Effector memory CD8-positive, alpha-beta T cell (primary cell): Measurements from ENCODE around the gene CRISPLD2.

Experiments
- ATAC-seq: fragments of 150-1000 bp; cut with Tn5 transposase; replicated peaks from 2 replicates; pipeline ENCODE4 v1.10.0; 2021; ENCODE audit warnings: mild to moderate bottlenecking, moderate library complexity
- DNase-seq, 3 experiments: peaks; one replicate each; pipeline ENCODE4 v3.0.0; 2021
- H3K27ac Mint-ChIP-seq, 2 donors: one replicate each; pipeline ENCODE4 v1.8.0; 2022; ENCODE audit warnings: mild to moderate bottlenecking in 2 of 2, mixed read lengths in 2 of 2, moderate library complexity in 2 of 2
- H3K27me3 Mint-ChIP-seq, 2 donors: one replicate each; pipeline ENCODE4 v1.8.0; 2022; ENCODE audit warnings: mixed read lengths in 2 of 2
- H3K36me3 Mint-ChIP-seq: one replicate; pipeline ENCODE4 v1.8.0; 2022; ENCODE audit warnings: mild to moderate bottlenecking, moderate library complexity, mixed read lengths; ENCODE audit not compliant: insufficient read depth
- H3K4me1 Mint-ChIP-seq, 2 donors: one replicate each; pipeline ENCODE4 v1.8.0; 2022; ENCODE audit warnings: low read depth in 2 of 2, mixed read lengths in 2 of 2
- H3K4me3 Mint-ChIP-seq, 2 donors: one replicate each; pipeline ENCODE4 v1.8.0; 2022; ENCODE audit warnings: mild to moderate bottlenecking in 2 of 2, mixed read lengths in 2 of 2, moderate library complexity in 2 of 2
- H3K9me3 Mint-ChIP-seq, 2 donors: one replicate each; pipeline ENCODE4 v1.8.0; 2022; ENCODE audit warnings: mixed read lengths in 2 of 2

Gene CRISPLD2

GRCh38 chr16:84898447-84898846, 78.7 kb downstream of the CRISPLD2 start:
- Mint-ChIP-seq H3K9me3 (no peaks in the 10 kb centered on the region), H3K36me3 (no peaks in the 10 kb centered on the region), H3K4me1 (peaks cover 0 to 9% of the 10 kb centered on the region in 2 donors), H3K27ac (no peak overlapping the region), H3K27me3 (peaks cover 31 to 35% of the 10 kb centered on the region in 2 donors), H3K4me3 (no peak overlapping the region)
- no peak for DNase-seq
- no peak for ATAC-seq

- DNase-seq, result no peak
- peaks cover 0 to 7% of the 10 kb centered on the region in 2 donors for H3K4me1 Mint-ChIP-seq
- H3K9me3 Mint-ChIP-seq, result no peaks in the 10 kb centered on the region
- H3K27ac Mint-ChIP-seq, result no peak overlapping the region
- no peaks in the 10 kb centered on the region for H3K36me3 Mint-ChIP-seq
- no peak for ATAC-seq
- H3K27me3 Mint-ChIP-seq, result peaks cover 22 to 26% of the 10 kb centered on the region in 2 donors
- H3K4me3 Mint-ChIP-seq, result no peak overlapping the region
Measured at GRCh38 chr16:84899414-84899813, 79.6 kb downstream of the CRISPLD2 start.

- DNase-seq, result no peak
- H3K4me1 Mint-ChIP-seq, result no peaks in the 10 kb centered on the region
- no peak overlapping the region for H3K27ac Mint-ChIP-seq
- H3K27me3 Mint-ChIP-seq, result peaks cover 9 to 16% of the 10 kb centered on the region in 2 donors
- H3K4me3 Mint-ChIP-seq, result no peak overlapping the region
- no peaks in the 10 kb centered on the region for H3K9me3 Mint-ChIP-seq
- H3K36me3 Mint-ChIP-seq, result no peaks in the 10 kb centered on the region
- ATAC-seq, result no peak
Measured at GRCh38 chr16:84905965-84906460, 86.2 kb downstream of the CRISPLD2 start.

GRCh38 chr16:84907051-84907450, 87.3 kb downstream of the CRISPLD2 start:
- Mint-ChIP-seq H3K36me3 (no peaks in the 10 kb centered on the region), H3K4me3 (no peak overlapping the region), H3K4me1 (no peaks in the 10 kb centered on the region), H3K27me3 (peaks cover 14 to 20% of the 10 kb centered on the region in 2 donors), H3K27ac (no peak overlapping the region), H3K9me3 (no peaks in the 10 kb centered on the region)
- DNase-seq (no peak), ATAC-seq (no peak)

- DNase-seq (no peak), ATAC-seq (no peak)
- Mint-ChIP-seq H3K27me3 (peaks cover 19 to 24% of the 10 kb centered on the region in 2 donors), H3K4me1 (no peaks in the 10 kb centered on the region), H3K27ac (no peak overlapping the region), H3K36me3 (no peaks in the 10 kb centered on the region), H3K4me3 (no peak overlapping the region), H3K9me3 (no peaks in the 10 kb centered on the region)
Measured at GRCh38 chr16:84907575-84907974, 87.8 kb downstream of the CRISPLD2 start.

GRCh38 chr16:84909476-84910085, 89.8 kb downstream of the CRISPLD2 start:
- H3K27ac Mint-ChIP-seq, result no peak overlapping the region
- no peak for ATAC-seq
- H3K4me1 Mint-ChIP-seq, result no peaks in the 10 kb centered on the region
- H3K9me3 Mint-ChIP-seq, result no peaks in the 10 kb centered on the region
- H3K4me3 Mint-ChIP-seq, result no peak overlapping the region
- DNase-seq, result no peak
- H3K36me3 Mint-ChIP-seq, result no peaks in the 10 kb centered on the region
- H3K27me3 Mint-ChIP-seq, result peaks cover 35 to 44% of the 10 kb centered on the region in 2 donors

- ATAC-seq (no peak), DNase-seq (no peak)
- Mint-ChIP-seq H3K27me3 (peaks cover 50 to 53% of the 10 kb centered on the region in 2 donors), H3K9me3 (no peaks in the 10 kb centered on the region), H3K27ac (no peak overlapping the region), H3K36me3 (no peaks in the 10 kb centered on the region), H3K4me3 (no peak overlapping the region), H3K4me1 (peaks cover 0 to 2% of the 10 kb centered on the region in 2 donors)
Measured at GRCh38 chr16:84911486-84912216, 91.9 kb downstream of the CRISPLD2 start.

- Mint-ChIP-seq H3K27ac (no peak overlapping the region), H3K9me3 (no peaks in the 10 kb centered on the region), H3K4me1 (peaks cover 0 to 2% of the 10 kb centered on the region in 2 donors), H3K27me3 (peaks cover 50 to 68% of the 10 kb centered on the region in 2 donors), H3K4me3 (no peak overlapping the region), H3K36me3 (no peaks in the 10 kb centered on the region)
- ATAC-seq (no peak), DNase-seq (no peak)
Measured at GRCh38 chr16:84913315-84913714, 93.5 kb downstream of the CRISPLD2 start.

- Mint-ChIP-seq H3K27ac (no peak overlapping the region), H3K4me3 (no peak overlapping the region), H3K27me3 (peaks cover 59 to 77% of the 10 kb centered on the region in 2 donors), H3K9me3 (no peaks in the 10 kb centered on the region), H3K36me3 (no peaks in the 10 kb centered on the region), H3K4me1 (peaks cover 0 to 2% of the 10 kb centered on the region in 2 donors)
- DNase-seq (no peak), ATAC-seq (no peak)
Measured at GRCh38 chr16:84914273-84914672, 94.5 kb downstream of the CRISPLD2 start.

GRCh38 chr16:84916178-84916577, 96.4 kb downstream of the CRISPLD2 start:
- H3K9me3 Mint-ChIP-seq, result no peaks in the 10 kb centered on the region
- DNase-seq (no peak), ATAC-seq (no peak)
- no peaks in the 10 kb centered on the region for H3K36me3 Mint-ChIP-seq
- H3K27me3 Mint-ChIP-seq, result peaks cover 65 to 96% of the 10 kb centered on the region in 2 donors
- no peak overlapping the region for H3K4me3 Mint-ChIP-seq
- H3K4me1 Mint-ChIP-seq, result peaks cover 0 to 2% of the 10 kb centered on the region in 2 donors
- no peak overlapping the region for H3K27ac Mint-ChIP-seq

GRCh38 chr16:84916850-84917249, 97.1 kb downstream of the CRISPLD2 start:
- Mint-ChIP-seq H3K27me3 (peaks cover 60 to 90% of the 10 kb centered on the region in 2 donors), H3K9me3 (no peaks in the 10 kb centered on the region), H3K27ac (no peak overlapping the region), H3K4me1 (peaks cover 0 to 2% of the 10 kb centered on the region in 2 donors), H3K4me3 (no peak overlapping the region), H3K36me3 (no peaks in the 10 kb centered on the region)
- DNase-seq (no peak), ATAC-seq (no peak)

- ATAC-seq, result no peak
- Mint-ChIP-seq H3K4me1 (peaks cover 0 to 2% of the 10 kb centered on the region in 2 donors), H3K9me3 (no peaks in the 10 kb centered on the region), H3K27ac (no peak overlapping the region), H3K4me3 (no peak overlapping the region), H3K27me3 (peaks cover 53 to 83% of the 10 kb centered on the region in 2 donors), H3K36me3 (no peaks in the 10 kb centered on the region)
- no peak for DNase-seq
Measured at GRCh38 chr16:84917492-84917891, 97.7 kb downstream of the CRISPLD2 start.

GRCh38 chr16:84918006-84918909, 98.5 kb downstream of the CRISPLD2 start:
- no peak overlapping the region for H3K27ac Mint-ChIP-seq
- peaks cover 46 to 76% of the 10 kb centered on the region in 2 donors for H3K27me3 Mint-ChIP-seq
- no peaks in the 10 kb centered on the region for H3K9me3 Mint-ChIP-seq
- H3K4me3 Mint-ChIP-seq, result no peak overlapping the region
- no peak for DNase-seq
- no peak for ATAC-seq
- peaks cover 0 to 2% of the 10 kb centered on the region in 2 donors for H3K4me1 Mint-ChIP-seq
- no peaks in the 10 kb centered on the region for H3K36me3 Mint-ChIP-seq
